Measurements from ENCODE around the gene CR1L.
"Not testable (repeated sequence)": the region's sequence is repeated elsewhere in the genome, so short reads cannot be mapped to it uniquely, and the experiment has no call there.

- TF ChIP-seq CTCF, POLR2A (IDR thresholded peaks at IDR 0.05): not testable (repeated sequence)
Observed at GRCh38 chr1:207635569-207636186, 9.3 kb upstream of the CR1L start.
